Measurements from ENCODE around the gene UBE3B.

UBE3B gene

DNA sequence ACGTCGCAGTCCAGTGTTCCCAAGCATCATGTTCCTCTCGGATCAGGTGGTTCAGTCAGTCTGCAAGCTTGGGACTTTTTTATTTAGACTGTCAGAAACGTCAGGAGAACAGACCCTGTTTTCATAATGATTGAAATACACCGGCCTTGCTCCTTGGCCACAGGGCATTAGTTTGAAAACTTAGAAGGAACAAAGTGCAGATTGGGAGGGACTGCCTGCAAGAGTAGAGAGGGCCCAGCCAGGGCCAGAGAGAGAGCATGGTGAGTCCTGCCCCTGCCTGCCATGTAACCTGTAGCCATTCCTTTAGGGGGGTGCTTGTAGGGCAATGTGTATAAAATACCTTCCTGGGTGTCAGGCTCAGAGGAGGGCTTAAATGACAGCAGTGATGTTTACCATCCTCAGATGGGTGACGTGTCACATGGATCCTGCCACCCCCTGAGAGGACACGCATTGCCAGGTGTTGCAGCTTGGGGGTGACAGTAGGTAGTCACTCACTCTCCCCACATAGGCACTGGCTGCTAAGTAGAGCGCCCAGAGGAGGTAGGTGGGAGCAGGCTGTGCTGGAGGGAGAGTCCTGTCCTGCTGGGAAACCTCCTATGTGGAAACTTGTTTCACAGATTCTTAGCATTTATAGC lies 50.2 kb downstream of the UBE3B start:
- H3K36me3 ChIP-seq (ENCODE audit: insufficient read depth, low read length) = peaks cover 7% of the 10 kb centered on the region; the same call in 1 of the 2 replicates
- H3K9me3 ChIP-seq (ENCODE audit: insufficient read depth, low read depth, low read length) = no peaks in the 10 kb centered on the region
- no peak overlapping the region for H3K4me3 ChIP-seq (ENCODE audit: low read length, poor library complexity, severe bottlenecking)
- H3K79me2 ChIP-seq (ENCODE audit: insufficient read depth, low read length) = no peaks in the 10 kb centered on the region
- no peak overlapping the region for H3K9ac ChIP-seq (ENCODE audit: low read depth, low read length, poor library complexity, severe bottlenecking)
- H3K4me1 ChIP-seq (ENCODE audit: insufficient read depth, low read length, poor library complexity, severe bottlenecking) = no peaks in the 10 kb centered on the region
- H3K9me2 ChIP-seq (replicated peaks; ENCODE audit: low read depth, low read length) = no peaks in the 10 kb centered on the region
- H2AFZ ChIP-seq (ENCODE audit: low read length) = no peak overlapping the region
- no peaks in the 10 kb centered on the region for H3F3A ChIP-seq (ENCODE audit: low read depth)
- no peaks in the 10 kb centered on the region for H3K27me3 ChIP-seq (ENCODE audit: insufficient read depth, low read length, poor library complexity, severe bottlenecking)
- TF ChIP-seq, protein P1, sequence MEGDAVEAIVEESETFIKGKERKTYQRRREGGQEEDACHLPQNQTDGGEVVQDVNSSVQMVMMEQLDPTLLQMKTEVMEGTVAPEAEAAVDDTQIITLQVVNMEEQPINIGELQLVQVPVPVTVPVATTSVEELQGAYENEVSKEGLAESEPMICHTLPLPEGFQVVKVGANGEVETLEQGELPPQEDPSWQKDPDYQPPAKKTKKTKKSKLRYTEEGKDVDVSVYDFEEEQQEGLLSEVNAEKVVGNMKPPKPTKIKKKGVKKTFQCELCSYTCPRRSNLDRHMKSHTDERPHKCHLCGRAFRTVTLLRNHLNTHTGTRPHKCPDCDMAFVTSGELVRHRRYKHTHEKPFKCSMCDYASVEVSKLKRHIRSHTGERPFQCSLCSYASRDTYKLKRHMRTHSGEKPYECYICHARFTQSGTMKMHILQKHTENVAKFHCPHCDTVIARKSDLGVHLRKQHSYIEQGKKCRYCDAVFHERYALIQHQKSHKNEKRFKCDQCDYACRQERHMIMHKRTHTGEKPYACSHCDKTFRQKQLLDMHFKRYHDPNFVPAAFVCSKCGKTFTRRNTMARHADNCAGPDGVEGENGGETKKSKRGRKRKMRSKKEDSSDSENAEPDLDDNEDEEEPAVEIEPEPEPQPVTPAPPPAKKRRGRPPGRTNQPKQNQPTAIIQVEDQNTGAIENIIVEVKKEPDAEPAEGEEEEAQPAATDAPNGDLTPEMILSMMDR (conservative IDR thresholded peaks at IDR 0.05; ENCODE audit: low read length) = no peak
- TF ChIP-seq EZH2phosphoT487 (IDR thresholded peaks at IDR 0.05; ENCODE audit: borderline replicate concordance) = no peak
- H4K20me1 ChIP-seq (ENCODE audit: insufficient read depth, low read length, poor library complexity, severe bottlenecking) = no peaks in the 10 kb centered on the region
- no peak overlapping the region for H3K4me2 ChIP-seq (ENCODE audit: low read depth, low read length, poor library complexity, severe bottlenecking)

DNA sequence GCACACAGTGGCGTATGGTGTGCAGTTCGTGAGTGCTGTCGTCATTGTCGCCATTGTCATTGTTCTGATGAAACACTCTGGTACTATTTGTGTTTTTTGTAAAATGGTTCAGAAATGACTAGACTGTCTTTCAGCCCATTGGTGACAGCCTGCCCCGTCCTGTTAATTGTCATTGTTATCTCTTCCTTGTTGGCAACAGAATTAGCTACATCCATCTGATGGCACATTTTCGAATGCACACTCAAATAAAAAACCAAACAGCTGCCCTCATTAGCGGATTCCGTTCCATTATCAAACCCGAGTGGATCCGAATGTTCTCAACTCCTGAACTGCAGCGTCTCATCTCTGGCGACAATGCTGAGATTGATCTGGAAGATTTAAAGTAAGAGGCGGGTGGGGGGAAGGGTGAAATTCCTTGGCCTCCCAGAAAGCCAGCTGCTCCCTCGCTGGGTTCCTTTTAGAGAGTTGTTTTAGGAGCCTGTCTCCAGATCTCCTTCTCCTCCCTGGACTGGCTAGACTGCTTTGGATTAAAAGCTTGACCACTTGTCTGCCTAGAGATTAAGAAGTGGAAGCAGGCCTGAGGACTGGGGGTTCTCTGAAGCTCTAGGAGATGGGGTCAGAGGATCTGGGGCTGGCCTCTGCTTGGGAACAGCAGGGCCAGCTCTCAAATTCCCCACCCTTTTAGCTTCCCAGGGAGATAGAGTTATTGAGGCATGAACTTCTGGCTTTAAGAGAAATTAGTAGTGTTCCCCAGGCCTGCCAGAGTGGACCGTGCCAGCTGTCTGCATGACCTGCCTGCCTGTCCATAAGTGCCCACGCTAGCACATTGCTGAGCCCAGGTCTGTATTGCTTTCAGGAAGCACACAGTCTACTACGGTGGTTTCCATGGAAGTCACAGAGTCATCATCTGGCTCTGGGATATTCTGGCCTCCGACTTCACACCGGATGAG lies 52.5 kb downstream of the UBE3B start:
- Histone ChIP-seq H4K20me1 (ENCODE audit: insufficient read depth, low read length, poor library complexity, severe bottlenecking) (no peaks in the 10 kb centered on the region), H2AFZ (ENCODE audit: low read length) (no peak overlapping the region), H3K4me3 (ENCODE audit: low read length, poor library complexity, severe bottlenecking) (no peak overlapping the region), H3K4me2 (ENCODE audit: low read depth, low read length, poor library complexity, severe bottlenecking) (no peak overlapping the region), H3K9ac (ENCODE audit: low read depth, low read length, poor library complexity, severe bottlenecking) (no peak overlapping the region), H3K9me3 (ENCODE audit: insufficient read depth, low read depth, low read length) (no peaks in the 10 kb centered on the region), H3K27me3 (ENCODE audit: insufficient read depth, low read length, poor library complexity, severe bottlenecking) (no peaks in the 10 kb centered on the region), H3F3A (ENCODE audit: low read depth) (no peaks in the 10 kb centered on the region), H3K4me1 (ENCODE audit: insufficient read depth, low read length, poor library complexity, severe bottlenecking) (no peaks in the 10 kb centered on the region), H3K79me2 (ENCODE audit: insufficient read depth, low read length) (no peaks in the 10 kb centered on the region), H3K36me3 (ENCODE audit: insufficient read depth, low read length) (peaks cover 7% of the 10 kb centered on the region; the same call in 1 of the 2 replicates), H3K9me2 (replicated peaks; ENCODE audit: low read depth, low read length) (no peaks in the 10 kb centered on the region)
- TF ChIP-seq, protein P1 (conservative IDR thresholded peaks at IDR 0.05; ENCODE audit: low read length) = no peak
- no peak for TF ChIP-seq EZH2phosphoT487 (IDR thresholded peaks at IDR 0.05; ENCODE audit: borderline replicate concordance)

DNA sequence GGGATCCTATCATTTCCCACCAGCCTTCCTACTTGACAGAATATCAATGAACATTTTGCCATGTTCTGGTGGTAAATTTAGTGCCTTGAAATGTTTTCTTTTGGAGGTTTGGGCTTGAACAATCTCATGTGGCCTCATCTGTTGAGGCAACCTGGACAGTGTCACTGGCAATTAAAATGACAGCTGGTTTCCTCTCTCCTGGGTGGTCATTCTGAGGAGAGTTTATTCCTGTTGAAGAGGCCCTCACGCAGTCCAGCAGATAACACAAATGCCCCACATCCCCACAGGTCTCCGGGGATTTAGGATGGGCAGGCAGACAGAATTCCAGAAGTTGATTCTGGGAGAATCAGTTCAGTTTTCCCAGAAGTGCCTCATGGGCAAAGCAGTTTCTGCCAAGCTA lies 54.0 kb downstream of the UBE3B start:
- Histone ChIP-seq H3K9ac (ENCODE audit: low read depth, low read length, poor library complexity, severe bottlenecking) (no peak overlapping the region), H4K20me1 (ENCODE audit: insufficient read depth, low read length, poor library complexity, severe bottlenecking) (no peaks in the 10 kb centered on the region), H3K9me3 (ENCODE audit: insufficient read depth, low read depth, low read length) (no peaks in the 10 kb centered on the region), H3F3A (ENCODE audit: low read depth) (no peaks in the 10 kb centered on the region), H2AFZ (ENCODE audit: low read length) (no peak overlapping the region), H3K27me3 (ENCODE audit: insufficient read depth, low read length, poor library complexity, severe bottlenecking) (no peaks in the 10 kb centered on the region), H3K36me3 (ENCODE audit: insufficient read depth, low read length) (peaks cover 7% of the 10 kb centered on the region; the same call in 1 of the 2 replicates), H3K79me2 (ENCODE audit: insufficient read depth, low read length) (no peaks in the 10 kb centered on the region), H3K4me2 (ENCODE audit: low read depth, low read length, poor library complexity, severe bottlenecking) (no peak overlapping the region), H3K9me2 (replicated peaks; ENCODE audit: low read depth, low read length) (no peaks in the 10 kb centered on the region), H3K4me3 (ENCODE audit: low read length, poor library complexity, severe bottlenecking) (no peak overlapping the region), H3K4me1 (ENCODE audit: insufficient read depth, low read length, poor library complexity, severe bottlenecking) (no peaks in the 10 kb centered on the region)
- TF ChIP-seq EZH2phosphoT487 (IDR thresholded peaks at IDR 0.05; ENCODE audit: borderline replicate concordance) = no peak
- TF ChIP-seq, protein P1 (conservative IDR thresholded peaks at IDR 0.05; ENCODE audit: low read length) = no peak
